Endothelial cell of umbilical vein (primary cell): Measurements from ENCODE around the gene CHST11. TPM values are rescaled to one million over a fixed set of nuclear protein-coding genes. Genes with fewer than 3 reads are reported as not detected.

Source experiments
- BruUV-seq: library from RNA; stranded (reverse); fragments of 400-500 nt; replicated peaks from 2 replicates; lab custom pipeline; 2021; lab: Mats Ljungman, UMichigan
- CTCF ChIA-PET: fragments of 300-600, 350-600 bp; sonication (Branson Sonifier 250); formaldehyde crosslinking; loops from one replicate; lab custom pipeline; 2021; ENCODE audit warnings: antibody characterized with exemption, inconsistent platforms; lab: Charles Lee
- POLR2A ChIA-PET: fragments of 300-600, 350-600 bp; sonication (Branson Sonifier 250); formaldehyde crosslinking; loops from one replicate; lab custom pipeline; 2021; ENCODE audit warnings: antibody characterized with exemption, inconsistent platforms; lab: Charles Lee
- DNase-seq: peaks from one replicate; pipeline ENCODE4 v3.0.0-alpha.2; 2011; ENCODE audit warnings: low read depth, low spot score
- FAIRE-seq: peaks from 2 replicates; lab custom pipeline; 2011; peaks lifted over from hg19 to GRCh38; lab: Jason Lieb, UNC
- H2AFZ ChIP-seq: 2 replicates; pipeline ENCODE4 v1.6.0; 2012; ENCODE audit warnings: low read depth, low read length, control low read depth, inconsistent platforms
- H3K27ac ChIP-seq: 2 replicates; pipeline ENCODE4 v1.5.1; 2011; ENCODE audit warnings: low read depth, mild to moderate bottlenecking, control low read depth, low read length, moderate library complexity; ENCODE audit not compliant: insufficient read depth
- H3K27me3 ChIP-seq, 2 experiments: 2 replicates each; pipeline versions ENCODE4 v1.6.0 to v1.6.1; 2011; ENCODE audit warnings: low read length in 2 of 2, mixed read lengths in 1 of 2; ENCODE audit not compliant: control insufficient read depth in 2 of 2, insufficient read depth in 2 of 2
- H3K36me3 ChIP-seq, 2 experiments: 2 replicates in 1 of 2; 3 replicates in 1 of 2; pipeline ENCODE4 v1.5.1; 2011; ENCODE audit warnings: low read length in 2 of 2, mild to moderate bottlenecking in 1 of 2, moderate library complexity in 1 of 2; ENCODE audit not compliant: control insufficient read depth in 2 of 2, insufficient read depth in 2 of 2; ENCODE audit errors: extremely low read depth in 1 of 2
- H3K4me1 ChIP-seq: 3 replicates; pipeline ENCODE4 v1.5.1; 2011; ENCODE audit warnings: mild to moderate bottlenecking, low read length; ENCODE audit not compliant: control insufficient read depth, insufficient read depth; ENCODE audit errors: extremely low read depth
- H3K4me2 ChIP-seq: 2 replicates; pipeline ENCODE4 v1.6.1; 2011; ENCODE audit warnings: low read length, control low read depth, mixed read lengths; ENCODE audit not compliant: insufficient read depth
- H3K4me3 ChIP-seq, 3 experiments: fragments of 200-600 bp in 1 of 3; sonication (generic), shearing (Covaris generic) in 1 of 3; replicated peaks in 1 of 3; 2 replicates each; pipeline ENCODE4 v1.5.1; 2011 to 2016; ENCODE audit warnings: control low read depth in 3 of 3, low read length in 3 of 3, mild to moderate bottlenecking in 2 of 3, inconsistent platforms in 1 of 3, low read depth in 1 of 3, moderate library complexity in 1 of 3; ENCODE audit not compliant: insufficient read depth in 1 of 3
- H3K79me2 ChIP-seq: 2 replicates; pipeline ENCODE4 v1.6.0; 2012; ENCODE audit warnings: low read length, inconsistent platforms; ENCODE audit not compliant: control insufficient read depth, insufficient read depth
- H3K9ac ChIP-seq: replicated peaks from 2 replicates; pipeline ENCODE3; 2011; ENCODE audit warnings: low read length, control low read depth; ENCODE audit not compliant: insufficient read depth; ENCODE audit errors: extremely low read depth
- H3K9me1 ChIP-seq: replicated peaks from 3 replicates; pipeline ENCODE4 v1.6.0; 2011; ENCODE audit warnings: mild to moderate bottlenecking, low read length; ENCODE audit not compliant: control insufficient read depth, insufficient read depth; ENCODE audit errors: extremely low read depth
- H3K9me3 ChIP-seq: replicated peaks from 2 replicates; pipeline ENCODE4 v1.5.1; 2012; ENCODE audit warnings: low read length, inconsistent platforms; ENCODE audit not compliant: control insufficient read depth, insufficient read depth
- H4K20me1 ChIP-seq: replicated peaks from 2 replicates; pipeline ENCODE3; 2011; ENCODE audit warnings: mild to moderate bottlenecking, low read length; ENCODE audit not compliant: control insufficient read depth, insufficient read depth; ENCODE audit errors: extremely low read depth
- EZH2 ChIP-seq: IDR thresholded peaks from 2 replicates; pipeline ENCODE4 v1.6.1; 2012; ENCODE audit warnings: borderline replicate concordance, low read depth, mild to moderate bottlenecking, moderate library complexity, low read length, inconsistent platforms; ENCODE audit not compliant: severe bottlenecking
- FOS ChIP-seq: IDR thresholded peaks from 2 replicates; pipeline ENCODE4 v1.6.1; 2011; ENCODE audit warnings: mild to moderate bottlenecking, low read length, moderate library complexity, borderline replicate concordance; ENCODE audit not compliant: insufficient read depth
- GATA2 ChIP-seq: IDR thresholded peaks from 2 replicates; pipeline ENCODE4 v1.7.0; 2011; ENCODE audit warnings: low read depth, mild to moderate bottlenecking, moderate library complexity, mixed read lengths, low read length; ENCODE audit not compliant: insufficient read length, insufficient read depth
- JUN ChIP-seq: IDR thresholded peaks from 2 replicates; pipeline ENCODE4 v1.6.1; 2011; ENCODE audit warnings: borderline replicate concordance, low read depth; ENCODE audit not compliant: insufficient read length, insufficient read depth
- MYC ChIP-seq: IDR thresholded peaks from one replicate; pipeline ENCODE4 v1.6.1; 2011; ENCODE audit warnings: mild to moderate bottlenecking, low read depth, low read length
- POLR2A ChIP-seq: IDR thresholded peaks from 2 replicates; pipeline ENCODE4 v1.6.1; 2012; ENCODE audit warnings: low read depth, mild to moderate bottlenecking, control low read depth, low read length
- POLR2AphosphoS5 ChIP-seq: IDR thresholded peaks from 2 replicates; pipeline ENCODE4 v1.6.1; 2012; ENCODE audit warnings: low read depth, mild to moderate bottlenecking, control low read depth, low read length, moderate library complexity; ENCODE audit not compliant: insufficient read depth
- dilution Hi-C: fragments of 300-500 bp; cut with MboI; formaldehyde crosslinking; loops from one replicate; pipeline ENCODE4 v1.15.0; 2019; ENCODE audit warnings: low sequenced_read_pairs; ENCODE audit not compliant: extremely low pct_ligation_motif_present
- intact Hi-C: fragments of 100-400 bp; cut with micrococcal nuclease; formaldehyde crosslinking; loops from one replicate; pipeline ENCODE4 v1.10.0; 2022
- polyA plus RNA-seq, 4 experiments: library from polyadenylated mRNA; depleted of rRNA in 3 of 4; stranded (reverse) in 3 of 4; unstranded in 1 of 4; fragments of >200 nt; gene quantifications; 2 replicates each; pipeline versions ENCODE4 v1.2.1 to v1.2.3, GENCODE V29; 2011 to 2012; ENCODE audit warnings: missing spikeins in 1 of 4
- total RNA-seq: library from RNA; stranded (reverse); gene quantifications from 2 replicates; pipeline ENCODE4 v1.2.3, GENCODE V29; 2021
- TF ChIP-seq, protein P1 (sequence below): IDR thresholded peaks from 2 replicates; pipeline ENCODE4 v1.6.1; 2011; ENCODE audit not compliant: insufficient read depth, insufficient read length
- TF ChIP-seq, protein P2 (sequence below), 2 donors: IDR thresholded peaks; 1 replicate in 1 of 2; 2 replicates in 1 of 2; pipeline ENCODE4 v1.5.1; 2011; ENCODE audit warnings: low read length in 2 of 2, mild to moderate bottlenecking in 2 of 2, moderate library complexity in 2 of 2, control low read depth in 1 of 2, inconsistent platforms in 1 of 2, low read depth in 1 of 2; ENCODE audit not compliant: insufficient read depth in 1 of 2; ENCODE audit errors: extremely low read depth in 1 of 2

The CHST11 gene
- total and polyA plus RNA-seq, 2 donors (not counting 3 experiments of a cell fraction or from before 2014, with no cell fraction given): 19.7 to 20.9 TPM

GRCh38 chr12:104453133-104453532 is 3.6 kb upstream of the CHST11 start:
- H3K36me3 ChIP-seq: no peaks in the 10 kb centered on the region
- no peak overlapping the region for H3K4me3 ChIP-seq
- dilution Hi-C loops: no loop called here
- BruUV-seq: no TSS peak
- ChIA-PET CTCF (interaction anchor here (0.6 kb wide), 1 partner anchor 79 kb away, joined by 3 read pairs; no protein-coding TSS in a partner anchor), POLR2A (no interaction called here)
- FAIRE-seq (no peak), DNase-seq (no peak)
- H3K27me3 ChIP-seq: no peaks in the 10 kb centered on the region
- TF ChIP-seq, protein P1, sequence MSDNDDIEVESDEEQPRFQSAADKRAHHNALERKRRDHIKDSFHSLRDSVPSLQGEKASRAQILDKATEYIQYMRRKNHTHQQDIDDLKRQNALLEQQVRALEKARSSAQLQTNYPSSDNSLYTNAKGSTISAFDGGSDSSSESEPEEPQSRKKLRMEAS: no peak
- no peak for TF ChIP-seq MYC
- no peak for TF ChIP-seq POLR2AphosphoS5
- no peak for TF ChIP-seq POLR2A
- TF ChIP-seq, protein P2, sequence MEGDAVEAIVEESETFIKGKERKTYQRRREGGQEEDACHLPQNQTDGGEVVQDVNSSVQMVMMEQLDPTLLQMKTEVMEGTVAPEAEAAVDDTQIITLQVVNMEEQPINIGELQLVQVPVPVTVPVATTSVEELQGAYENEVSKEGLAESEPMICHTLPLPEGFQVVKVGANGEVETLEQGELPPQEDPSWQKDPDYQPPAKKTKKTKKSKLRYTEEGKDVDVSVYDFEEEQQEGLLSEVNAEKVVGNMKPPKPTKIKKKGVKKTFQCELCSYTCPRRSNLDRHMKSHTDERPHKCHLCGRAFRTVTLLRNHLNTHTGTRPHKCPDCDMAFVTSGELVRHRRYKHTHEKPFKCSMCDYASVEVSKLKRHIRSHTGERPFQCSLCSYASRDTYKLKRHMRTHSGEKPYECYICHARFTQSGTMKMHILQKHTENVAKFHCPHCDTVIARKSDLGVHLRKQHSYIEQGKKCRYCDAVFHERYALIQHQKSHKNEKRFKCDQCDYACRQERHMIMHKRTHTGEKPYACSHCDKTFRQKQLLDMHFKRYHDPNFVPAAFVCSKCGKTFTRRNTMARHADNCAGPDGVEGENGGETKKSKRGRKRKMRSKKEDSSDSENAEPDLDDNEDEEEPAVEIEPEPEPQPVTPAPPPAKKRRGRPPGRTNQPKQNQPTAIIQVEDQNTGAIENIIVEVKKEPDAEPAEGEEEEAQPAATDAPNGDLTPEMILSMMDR (IDR thresholded peaks at IDR 0.05; ENCODE audit: extremely low read depth in 1 of 2, insufficient read depth in 1 of 2, low read depth in 1 of 2, low read length in 2 of 2): no peak
- no peaks in the 10 kb centered on the region for H3K9me1 ChIP-seq
- no peaks in the 10 kb centered on the region for H3K9me3 ChIP-seq
- no peak overlapping the region for H3K27ac ChIP-seq
- no peak overlapping the region for H2AFZ ChIP-seq
- no peak overlapping the region for H3K4me2 ChIP-seq
- no peaks in the 10 kb centered on the region for H4K20me1 ChIP-seq
- no peak overlapping the region for H3K9ac ChIP-seq
- peaks cover 16% of the 10 kb centered on the region for H3K4me1 ChIP-seq
- intact Hi-C loops: loop anchor here (10.0 kb wide), 1 partner anchor 168 kb away; no protein-coding TSS in a partner anchor
- H3K79me2 ChIP-seq: peaks cover 11% of the 10 kb centered on the region

GRCh38 chr12:104454997-104455396 is 1.8 kb upstream of the CHST11 start:
- DNase-seq (peak; percentile 33), FAIRE-seq (peak; percentile 91)
- no peak overlapping the region for H2AFZ ChIP-seq
- H3K9ac ChIP-seq: no peak overlapping the region
- no peaks in the 10 kb centered on the region for H3K27me3 ChIP-seq
- TF ChIP-seq, protein P2 (IDR thresholded peaks at IDR 0.05; ENCODE audit: extremely low read depth in 1 of 2, insufficient read depth in 1 of 2, low read depth in 1 of 2, low read length in 2 of 2): no peak
- TF ChIP-seq GATA2: peak; percentile 12
- TF ChIP-seq MYC: peak; percentile 30
- peak; percentile 9 for TF ChIP-seq JUN
- TF ChIP-seq, protein P1: no peak
- TF ChIP-seq POLR2AphosphoS5: no peak
- TF ChIP-seq POLR2A: no peak
- no peak for TF ChIP-seq EZH2
- peak; percentile 91 for TF ChIP-seq FOS
- no peaks in the 10 kb centered on the region for H3K36me3 ChIP-seq
- H4K20me1 ChIP-seq: no peaks in the 10 kb centered on the region
- no peak overlapping the region for H3K4me2 ChIP-seq
- H3K79me2 ChIP-seq: peaks cover 29% of the 10 kb centered on the region
- H3K4me3 ChIP-seq: no peak overlapping the region
- no peaks in the 10 kb centered on the region for H3K9me3 ChIP-seq
- dilution Hi-C loops (no loop called here), intact Hi-C loops (loop anchor here (5.0 to 10.0 kb wide), 3 partner anchors 132 to 238 kb away; partner anchors contain the start of gene TXNRD1)
- H3K9me1 ChIP-seq: no peaks in the 10 kb centered on the region
- H3K27ac ChIP-seq: no peak overlapping the region
- ChIA-PET POLR2A (no interaction called here), CTCF (no interaction called here)
- no TSS peak for BruUV-seq
- H3K4me1 ChIP-seq: peaks cover 27% of the 10 kb centered on the region
